Limb (tissue), 2 donors: Measurements from ENCODE around the gene SLC39A2.
"Not testable (repeated sequence)": the region's sequence is repeated elsewhere in the genome, so short reads cannot be mapped to it uniquely, and the experiment has no call there.

Source experiments
- DNase-seq, 2 donors: peaks; one replicate each; pipeline ENCODE4 v3.0.0-alpha.2; 2016; ENCODE audit errors: extremely low spot score in 2 of 2

SLC39A2 gene

GRCh38 chr14:20998674-20999366, at the start of gene SLC39A2:
Gene SLC39A2, plus strand, starts transcription at chr14:20999293. Its CDS starts 154 bp downstream, at chr14:20999447.
- DNase-seq: no peak

- DNase-seq: not testable (repeated sequence)
Measured at GRCh38 chr14:20954736-20955537, 44.2 kb upstream of the SLC39A2 start, which contains the start of gene RNASE2. Gene RNASE2, plus strand, starts transcription at chr14:20955487. Its CDS starts 285 bp downstream, at chr14:20955772.

GRCh38 chr14:20955538-20955873, 43.6 kb upstream of the SLC39A2 start:
- not testable (repeated sequence) for DNase-seq

- DNase-seq: no peak
Measured at GRCh38 chr14:20956376-20956976, 42.6 kb upstream of the SLC39A2 start.

- DNase-seq: not testable (repeated sequence)
Measured at GRCh38 chr14:20958946-20959345, 40.1 kb upstream of the SLC39A2 start.

GRCh38 chr14:20969336-20969735, 29.8 kb upstream of the SLC39A2 start:
- no peak for DNase-seq

- DNase-seq: no peak
Measured at GRCh38 chr14:20970647-20970982, 28.5 kb upstream of the SLC39A2 start.

GRCh38 chr14:20970983-20971704, 27.9 kb upstream of the SLC39A2 start:
- peak; percentile 89 to 90 for DNase-seq

GRCh38 chr14:20971705-20972021, 27.4 kb upstream of the SLC39A2 start:
- DNase-seq: no peak

GRCh38 chr14:20973501-20973900, 25.6 kb upstream of the SLC39A2 start:
- no peak for DNase-seq

- DNase-seq: no peak
Measured at GRCh38 chr14:20976291-20976690, 22.8 kb upstream of the SLC39A2 start.

- no peak for DNase-seq
Measured at GRCh38 chr14:20978687-20979086, 20.4 kb upstream of the SLC39A2 start.

GRCh38 chr14:20980906-20981305, 18.2 kb upstream of the SLC39A2 start:
- no peak for DNase-seq

- no peak for DNase-seq
Measured at GRCh38 chr14:20982646-20983369, 16.3 kb upstream of the SLC39A2 start.

GRCh38 chr14:20985650-20986049, 13.4 kb upstream of the SLC39A2 start:
- DNase-seq: not testable (repeated sequence)

- no peak for DNase-seq
Measured at GRCh38 chr14:20986811-20987210, 12.3 kb upstream of the SLC39A2 start.

GRCh38 chr14:20988717-20989470, 10.2 kb upstream of the SLC39A2 start:
- DNase-seq: no peak

GRCh38 chr14:20989471-20989786, 9.7 kb upstream of the SLC39A2 start:
- DNase-seq: no peak

GRCh38 chr14:20989787-20990600, 9.1 kb upstream of the SLC39A2 start, which contains the start of gene METTL17:
Gene METTL17, plus strand, starts transcription at chr14:20989980. Its CDS starts 23 bp downstream, at chr14:20990003.
- DNase-seq: peak; percentile 91 to 97

GRCh38 chr14:20996521-20996920, 2.6 kb upstream of the SLC39A2 start:
- no peak for DNase-seq
